Thoracic aorta (tissue), 2 donors: Measurements from ENCODE around the gene IPCEF1. TPM values are rescaled to one million over a fixed set of nuclear protein-coding genes. Genes with fewer than 3 reads are reported as not detected.

Source experiments
- ATAC-seq: fragments of 150-250 bp; one replicate; pipeline ENCODE4 v1.8.0; 2017; ENCODE audit warnings: low read depth; ENCODE audit not compliant: insufficient number of reproducible peaks, low FRiP score
- DNase-seq: peaks from one replicate; pipeline ENCODE4 v3.0.0-alpha.2; 2020; ENCODE audit warnings: low spot score
- H3K27ac ChIP-seq, 2 donors: fragments of 200-600 bp; sonication (generic); 1 replicate in 1 of 2; 2 replicates in 1 of 2; pipeline ENCODE4 v1.5.1; 2016; ENCODE audit warnings: mild to moderate bottlenecking in 2 of 2, moderate library complexity in 2 of 2
- H3K27me3 ChIP-seq: fragments of 200-600 bp; sonication (generic); replicated peaks from 2 replicates; pipeline ENCODE4 v1.6.0; 2016; ENCODE audit warnings: mild to moderate bottlenecking; ENCODE audit not compliant: insufficient read depth
- H3K36me3 ChIP-seq: fragments of 200-600 bp; sonication (generic); one replicate; pipeline ENCODE4 v1.5.1; 2016
- H3K4me1 ChIP-seq, 2 donors: fragments of 200-600 bp; sonication (generic); 1 replicate in 1 of 2; 2 replicates in 1 of 2; pipeline versions ENCODE4 v1.5.1 to v1.6.0; 2016; ENCODE audit warnings: low read depth in 2 of 2, mild to moderate bottlenecking in 1 of 2; ENCODE audit not compliant: control insufficient read depth in 1 of 2
- H3K4me3 ChIP-seq: fragments of 200-600 bp; sonication (generic); 2 replicates; pipeline ENCODE4 v1.5.1; 2016; ENCODE audit warnings: mild to moderate bottlenecking
- H3K9me3 ChIP-seq: fragments of 200-600 bp; sonication (generic); 2 replicates; pipeline ENCODE4 v1.5.1; 2016
- CTCF ChIP-seq: fragments of 200-600 bp; sonication (generic); IDR thresholded peaks from one replicate; pipeline ENCODE4 v1.5.1; 2019; ENCODE audit warnings: antibody characterized with exemption
- total RNA-seq, 2 donors: library from RNA; depleted of rRNA; stranded (reverse); fragments of >200 nt; gene quantifications; one replicate each; pipeline versions ENCODE4 v1.1.0 to v1.2.3, GENCODE V29; 2016

Gene IPCEF1
- total RNA-seq, 2 donors from 2014 or later, result 2.8 to 3.8 TPM

DNA sequence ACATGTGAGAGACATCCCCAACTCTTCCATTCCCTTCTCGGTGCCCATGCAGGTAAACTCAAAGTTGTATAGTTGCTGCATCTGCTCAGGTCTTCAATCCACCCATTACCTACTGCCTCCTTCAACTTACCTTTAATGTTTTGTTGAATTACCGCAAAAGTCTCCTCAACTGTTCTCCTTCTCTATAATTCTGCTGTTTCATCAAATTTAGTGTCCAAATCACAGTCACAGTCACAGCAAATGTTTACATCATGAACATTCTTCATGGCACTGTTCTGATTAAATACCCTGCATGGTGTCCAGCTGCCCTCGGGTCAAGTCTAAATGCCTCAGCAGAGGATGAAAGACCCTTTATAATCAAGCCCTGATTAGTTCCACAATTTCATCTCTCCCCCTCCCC is 130.1 kb downstream of the IPCEF1 start:
- TF ChIP-seq CTCF, result no peak
- DNase-seq (no peak), ATAC-seq (no peak)
- Histone ChIP-seq H3K9me3 (no peaks in the 10 kb centered on the region), H3K36me3 (no peaks in the 10 kb centered on the region), H3K27ac (no peak overlapping the region), H3K4me1 (peaks cover 0 to 5% of the 10 kb centered on the region in 2 donors), H3K4me3 (no peak overlapping the region), H3K27me3 (no peaks in the 10 kb centered on the region)

GRCh38 chr6:154223296-154223695 is 133.3 kb downstream of the IPCEF1 start:
- H3K27ac ChIP-seq, result no peak overlapping the region
- H3K4me1 ChIP-seq, result no peaks in the 10 kb centered on the region

DNA sequence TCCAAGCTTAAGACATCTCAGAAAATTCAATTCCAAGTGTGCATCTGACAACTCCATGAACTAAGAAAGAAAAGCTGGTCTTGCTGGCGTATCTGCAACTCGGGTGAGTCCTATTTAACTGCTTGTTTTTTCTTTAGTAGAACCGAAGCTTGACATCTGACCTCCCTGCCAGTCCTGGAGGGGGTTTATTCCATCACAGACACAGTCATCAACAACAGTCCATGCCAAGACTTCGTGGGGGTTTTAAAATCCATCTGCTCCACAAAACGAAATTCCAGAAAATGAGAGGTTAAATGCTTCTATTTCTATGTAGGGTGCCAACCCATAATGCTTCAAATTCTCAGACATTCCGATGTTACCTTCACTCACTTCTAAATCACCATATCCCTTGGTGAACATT is 133.9 kb downstream of the IPCEF1 start:
- H3K27me3 ChIP-seq, result no peaks in the 10 kb centered on the region
- no peak overlapping the region for H3K4me3 ChIP-seq
- no peak for TF ChIP-seq CTCF
- no peak for ATAC-seq
- no peak for DNase-seq
- H3K9me3 ChIP-seq, result no peaks in the 10 kb centered on the region
- no peaks in the 10 kb centered on the region for H3K4me1 ChIP-seq
- H3K36me3 ChIP-seq, result no peaks in the 10 kb centered on the region
- H3K27ac ChIP-seq, result no peak overlapping the region

More at GRCh38 chr6:154223296-154223695, 133.3 kb downstream of the IPCEF1 start:
- no peaks in the 10 kb centered on the region for H3K9me3 ChIP-seq
- no peak for TF ChIP-seq CTCF
- no peaks in the 10 kb centered on the region for H3K36me3 ChIP-seq
- H3K4me3 ChIP-seq, result no peak overlapping the region
- ATAC-seq (no peak), DNase-seq (no peak)
- no peaks in the 10 kb centered on the region for H3K27me3 ChIP-seq

DNA sequence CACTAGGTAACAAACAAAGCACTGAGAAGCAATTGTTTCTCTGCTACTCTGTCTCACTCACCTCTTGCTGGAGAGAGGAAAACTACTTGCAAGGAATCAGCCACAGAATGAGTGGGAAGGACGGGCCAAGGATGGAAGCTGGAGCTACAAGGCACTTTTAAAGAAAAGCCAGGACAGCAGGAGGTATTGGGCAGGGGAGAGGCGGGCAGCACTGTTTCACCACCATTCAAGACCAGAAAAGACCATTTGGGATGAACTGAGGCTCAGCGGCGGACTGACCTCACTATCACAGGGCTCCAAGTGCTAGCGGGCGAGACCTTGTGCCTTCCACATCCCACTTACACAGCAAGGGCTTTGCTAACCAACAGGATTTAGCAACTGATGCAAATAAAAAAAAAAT is 137.4 kb downstream of the IPCEF1 start:
- Histone ChIP-seq H3K27ac (no peak overlapping the region), H3K27me3 (no peaks in the 10 kb centered on the region), H3K4me1 (no peaks in the 10 kb centered on the region), H3K9me3 (no peaks in the 10 kb centered on the region), H3K36me3 (no peaks in the 10 kb centered on the region), H3K4me3 (no peak overlapping the region)
- DNase-seq (no peak), ATAC-seq (no peak)
- no peak for TF ChIP-seq CTCF

GRCh38 chr6:154218787-154219186 is 137.8 kb downstream of the IPCEF1 start:
- DNase-seq (no peak), ATAC-seq (no peak)
- TF ChIP-seq CTCF, result no peak
- no peak overlapping the region for H3K27ac ChIP-seq
- H3K9me3 ChIP-seq, result no peaks in the 10 kb centered on the region
- no peaks in the 10 kb centered on the region for H3K4me1 ChIP-seq
- H3K27me3 ChIP-seq, result no peaks in the 10 kb centered on the region
- no peak overlapping the region for H3K4me3 ChIP-seq
- H3K36me3 ChIP-seq, result no peaks in the 10 kb centered on the region
